ENCODE measurements around the gene TRIO. TPM values are rescaled to one million over a fixed set of nuclear protein-coding genes. Genes with fewer than 3 reads are reported as not detected.

TRIO gene
- total RNA-seq, 1 experiment from 2014 or later = 136 TPM

GRCh38 chr5:14276380-14276779, 133.2 kb downstream of the TRIO start:
- CTCF ChIA-PET = interaction anchor here (0.8 to 1.2 kb wide), 2 partner anchors 122 to 168 kb away, joined by 5 to 6 read pairs; no protein-coding TSS in a partner anchor
- intact Hi-C loops (cut with micrococcal nuclease) = no loop called here
- TF ChIP-seq CTCF (IDR thresholded peaks at IDR 0.05; ENCODE audit: unreplicated experiment) = no peak
- no TSS peak for BruUV-seq (replicated peaks)
- Mint-ChIP-seq H3K4me1 (ENCODE audit: insufficient read depth, unreplicated experiment) (peaks cover 10% of the 10 kb centered on the region), H3K36me3 (ENCODE audit: insufficient read depth, unreplicated experiment) (peaks cover 32% of the 10 kb centered on the region), H3K9me3 (ENCODE audit: unreplicated experiment) (no peaks in the 10 kb centered on the region), H3K27me3 (ENCODE audit: insufficient read depth, unreplicated experiment) (no peaks in the 10 kb centered on the region), H3K4me3 (ENCODE audit: unreplicated experiment) (no peak overlapping the region), H3K27ac (ENCODE audit: low read depth, unreplicated experiment) (no peak overlapping the region)
- no peak for DNase-seq (ENCODE audit: unreplicated experiment)
- POLR2A ChIA-PET = no interaction called here

GRCh38 chr5:14277385-14278320, 134.5 kb downstream of the TRIO start:
- DNase-seq (ENCODE audit: unreplicated experiment) = no peak
- no peak overlapping the region for H3K27ac Mint-ChIP-seq (ENCODE audit: low read depth, unreplicated experiment)
- H3K36me3 Mint-ChIP-seq (ENCODE audit: insufficient read depth, unreplicated experiment) = peaks cover 29% of the 10 kb centered on the region
- no peak for TF ChIP-seq CTCF (IDR thresholded peaks at IDR 0.05; ENCODE audit: unreplicated experiment)
- intact Hi-C loops (cut with micrococcal nuclease) = no loop called here
- BruUV-seq (replicated peaks) = no TSS peak
- ChIA-PET CTCF (interaction anchor here (0.6 to 1.9 kb wide), 6 partner anchors 35 to 285 kb away, joined by 3 to 5 read pairs (median 3); no protein-coding TSS in a partner anchor), POLR2A (no interaction called here)
- H3K4me3 Mint-ChIP-seq (ENCODE audit: unreplicated experiment) = no peak overlapping the region
- H3K4me1 Mint-ChIP-seq (ENCODE audit: insufficient read depth, unreplicated experiment) = peaks cover 10% of the 10 kb centered on the region
- no peaks in the 10 kb centered on the region for H3K9me3 Mint-ChIP-seq (ENCODE audit: unreplicated experiment)
- H3K27me3 Mint-ChIP-seq (ENCODE audit: insufficient read depth, unreplicated experiment) = no peaks in the 10 kb centered on the region

GRCh38 chr5:14280294-14280854, 137.2 kb downstream of the TRIO start:
- Mint-ChIP-seq H3K4me3 (ENCODE audit: unreplicated experiment) (no peak overlapping the region), H3K4me1 (ENCODE audit: insufficient read depth, unreplicated experiment) (peaks cover 14% of the 10 kb centered on the region), H3K27me3 (ENCODE audit: insufficient read depth, unreplicated experiment) (no peaks in the 10 kb centered on the region), H3K9me3 (ENCODE audit: unreplicated experiment) (no peaks in the 10 kb centered on the region), H3K27ac (ENCODE audit: low read depth, unreplicated experiment) (no peak overlapping the region), H3K36me3 (ENCODE audit: insufficient read depth, unreplicated experiment) (peaks cover 28% of the 10 kb centered on the region)
- TF ChIP-seq CTCF (IDR thresholded peaks at IDR 0.05; ENCODE audit: unreplicated experiment) = no peak
- BruUV-seq (replicated peaks) = no TSS peak
- POLR2A ChIA-PET = interaction anchor here (0.9 to 1.3 kb wide), 2 partner anchors 16 to 60 kb away, joined by 3 to 4 read pairs; no protein-coding TSS in a partner anchor
- no peak for DNase-seq (ENCODE audit: unreplicated experiment)
- intact Hi-C loops (cut with micrococcal nuclease) = no loop called here
- CTCF ChIA-PET = interaction anchor here (0.6 to 2.0 kb wide), 5 partner anchors 10 to 303 kb away, joined by 3 to 11 read pairs (median 3); no protein-coding TSS in a partner anchor

- Mint-ChIP-seq H3K4me3 (ENCODE audit: unreplicated experiment) (no peak overlapping the region), H3K9me3 (ENCODE audit: unreplicated experiment) (no peaks in the 10 kb centered on the region), H3K27ac (ENCODE audit: low read depth, unreplicated experiment) (no peak overlapping the region), H3K27me3 (ENCODE audit: insufficient read depth, unreplicated experiment) (no peaks in the 10 kb centered on the region), H3K36me3 (ENCODE audit: insufficient read depth, unreplicated experiment) (peaks cover 28% of the 10 kb centered on the region), H3K4me1 (ENCODE audit: insufficient read depth, unreplicated experiment) (peaks cover 10% of the 10 kb centered on the region)
- ChIA-PET POLR2A (no interaction called here), CTCF (interaction anchor here (1.0 kb wide), 1 partner anchor 12 kb away, joined by 3 read pairs; no protein-coding TSS in a partner anchor)
- TF ChIP-seq CTCF (IDR thresholded peaks at IDR 0.05; ENCODE audit: unreplicated experiment) = no peak
- no peak for DNase-seq (ENCODE audit: unreplicated experiment)
- BruUV-seq (replicated peaks) = TSS peak; percentile 5
- intact Hi-C loops (cut with micrococcal nuclease) = no loop called here
These were observed 138.6 kb downstream of the TRIO start for GRCh38 chr5:14281746-14282181.

Measured in MCF 10A (cell line).